ENCODE measurements around the gene MYO16.

The MYO16 gene

DNA sequence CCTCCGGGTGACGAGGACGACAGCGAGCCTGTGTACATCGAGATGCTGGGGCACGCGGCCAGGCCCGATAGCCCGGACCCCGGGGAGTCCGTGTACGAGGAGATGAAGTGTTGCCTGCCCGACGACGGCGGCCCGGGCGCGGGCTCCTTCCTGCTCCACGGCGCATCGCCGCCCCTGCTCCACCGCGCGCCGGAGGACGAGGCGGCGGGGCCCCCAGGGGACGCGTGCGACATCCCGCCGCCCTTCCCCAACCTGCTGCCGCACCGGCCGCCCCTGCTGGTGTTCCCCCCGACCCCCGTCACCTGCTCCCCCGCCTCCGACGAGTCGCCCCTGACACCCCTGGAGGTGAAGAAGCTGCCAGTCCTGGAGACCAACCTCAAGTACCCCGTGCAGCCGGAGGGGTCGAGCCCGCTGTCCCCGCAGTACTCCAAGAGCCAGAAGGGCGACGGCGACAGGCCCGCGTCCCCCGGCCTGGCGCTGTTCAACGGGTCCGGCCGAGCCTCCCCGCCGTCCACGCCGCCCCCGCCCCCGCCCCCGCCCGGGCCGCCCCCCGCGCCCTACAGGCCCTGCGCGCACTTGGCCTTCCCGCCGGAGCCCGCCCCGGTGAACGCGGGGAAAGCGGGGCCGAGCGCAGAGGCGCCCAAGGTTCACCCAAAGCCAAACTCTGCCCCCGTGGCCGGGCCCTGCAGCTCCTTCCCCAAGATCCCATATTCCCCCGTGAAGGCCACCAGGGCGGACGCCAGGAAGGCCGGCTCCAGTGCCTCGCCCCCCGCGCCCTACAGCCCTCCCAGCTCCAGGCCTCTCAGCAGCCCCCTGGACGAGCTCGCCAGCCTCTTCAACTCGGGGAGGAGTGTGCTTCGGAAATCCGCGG lies 511.3 kb downstream of the MYO16 start:
- Histone ChIP-seq H3K4me1 (ENCODE audit: control insufficient read depth, insufficient read depth, low read length) (no peaks in the 10 kb centered on the region), H3K27me3 (ENCODE audit: control insufficient read depth, insufficient read depth, low read length) (no peaks in the 10 kb centered on the region), H3K9ac (ENCODE audit: low read depth, low read length) (no peak overlapping the region), H3K9me3 (ENCODE audit: control insufficient read depth, insufficient read depth, low read length) (no peaks in the 10 kb centered on the region), H3K36me3 (ENCODE audit: control insufficient read depth, insufficient read depth, low read length) (no peaks in the 10 kb centered on the region), H3K4me3 (ENCODE audit: low read depth, low read length) (no peak overlapping the region)

DNA sequence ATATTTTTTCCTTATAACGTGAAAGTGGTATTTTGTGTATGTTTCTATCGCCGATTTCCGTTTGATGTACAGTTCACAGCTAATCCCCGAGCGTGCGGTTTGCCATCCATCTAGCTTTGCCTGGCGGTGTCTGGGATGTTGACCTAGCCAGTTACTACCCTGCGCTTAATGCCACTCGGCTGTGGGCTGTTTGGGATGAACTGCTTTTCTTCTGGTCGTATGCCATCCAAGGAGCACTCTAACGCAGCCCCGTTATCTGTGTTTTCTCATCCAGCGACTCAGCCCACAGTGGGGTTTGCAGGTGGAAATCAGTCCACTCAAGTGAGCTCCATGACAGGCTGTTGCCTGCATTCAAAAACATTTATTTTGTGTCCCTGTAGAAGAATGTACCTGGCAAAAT lies 512.3 kb downstream of the MYO16 start:
- no peaks in the 10 kb centered on the region for H3K4me1 ChIP-seq (ENCODE audit: control insufficient read depth, insufficient read depth, low read length)
- H3K9me3 ChIP-seq (ENCODE audit: control insufficient read depth, insufficient read depth, low read length): no peaks in the 10 kb centered on the region
- no peaks in the 10 kb centered on the region for H3K27me3 ChIP-seq (ENCODE audit: control insufficient read depth, insufficient read depth, low read length)
- no peak overlapping the region for H3K9ac ChIP-seq (ENCODE audit: low read depth, low read length)
- H3K4me3 ChIP-seq (ENCODE audit: low read depth, low read length): no peak overlapping the region
- no peaks in the 10 kb centered on the region for H3K36me3 ChIP-seq (ENCODE audit: control insufficient read depth, insufficient read depth, low read length)

DNA sequence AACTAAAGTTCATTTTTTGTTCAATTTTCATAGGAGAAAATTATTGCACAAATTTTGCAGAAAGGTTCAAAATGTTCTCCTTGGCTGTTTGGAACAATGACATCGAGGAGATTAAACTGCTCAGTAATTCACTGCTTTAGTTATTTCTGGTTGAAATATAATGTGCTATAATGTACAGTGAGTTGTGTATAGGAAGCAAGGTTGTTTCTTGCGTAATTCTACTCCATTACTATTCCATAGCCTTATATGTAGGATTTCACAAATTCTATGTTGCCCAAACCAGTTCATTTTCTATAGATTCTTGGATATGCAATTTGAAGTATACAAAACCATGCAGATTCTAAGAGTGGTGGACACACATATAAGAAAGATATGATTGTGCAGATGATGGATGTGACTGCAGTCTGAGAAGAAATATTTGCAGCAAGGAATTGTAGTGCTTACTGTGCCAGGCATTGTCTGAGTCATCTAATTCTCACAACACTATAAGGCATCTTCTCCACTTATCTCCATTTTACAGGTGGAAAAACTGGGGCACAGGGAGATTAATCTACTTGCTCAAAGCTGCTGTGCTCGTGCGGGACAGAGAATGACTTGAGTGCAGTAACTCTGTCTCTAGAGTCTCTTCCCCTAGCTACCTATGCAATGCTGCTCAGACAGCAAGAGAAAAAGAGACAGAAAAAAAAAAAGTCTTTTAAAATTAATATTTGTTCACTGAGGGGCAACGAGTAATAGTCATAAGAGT lies 515.5 kb downstream of the MYO16 start:
- no peaks in the 10 kb centered on the region for H3K36me3 ChIP-seq (ENCODE audit: control insufficient read depth, insufficient read depth, low read length)
- no peaks in the 10 kb centered on the region for H3K9me3 ChIP-seq (ENCODE audit: control insufficient read depth, insufficient read depth, low read length)
- H3K9ac ChIP-seq (ENCODE audit: low read depth, low read length): no peak overlapping the region
- H3K4me1 ChIP-seq (ENCODE audit: control insufficient read depth, insufficient read depth, low read length): no peaks in the 10 kb centered on the region
- no peak overlapping the region for H3K4me3 ChIP-seq (ENCODE audit: low read depth, low read length)
- H3K27me3 ChIP-seq (ENCODE audit: control insufficient read depth, insufficient read depth, low read length): no peaks in the 10 kb centered on the region

DNA sequence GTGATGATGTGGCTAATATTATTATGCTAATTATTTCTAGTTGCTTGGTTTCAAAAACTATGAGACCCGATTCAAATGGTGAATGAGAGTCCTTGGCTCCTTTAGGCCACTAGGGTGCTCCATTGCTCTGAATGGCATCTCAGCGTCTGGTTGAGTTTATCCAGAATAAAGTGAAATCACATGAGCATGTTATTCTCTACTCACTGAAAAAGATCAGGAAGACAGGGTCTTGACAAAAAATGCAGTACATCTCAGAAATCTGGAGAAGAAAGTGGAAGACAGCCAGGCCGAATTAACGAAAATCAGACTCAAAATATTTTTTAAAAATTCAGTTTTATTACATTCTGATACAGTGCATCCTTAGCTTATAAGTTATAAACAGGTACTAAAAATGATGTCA lies 516.2 kb downstream of the MYO16 start:
- no peaks in the 10 kb centered on the region for H3K9me3 ChIP-seq (ENCODE audit: control insufficient read depth, insufficient read depth, low read length)
- no peaks in the 10 kb centered on the region for H3K4me1 ChIP-seq (ENCODE audit: control insufficient read depth, insufficient read depth, low read length)
- H3K9ac ChIP-seq (ENCODE audit: low read depth, low read length): no peak overlapping the region
- no peaks in the 10 kb centered on the region for H3K36me3 ChIP-seq (ENCODE audit: control insufficient read depth, insufficient read depth, low read length)
- H3K27me3 ChIP-seq (ENCODE audit: control insufficient read depth, insufficient read depth, low read length): no peaks in the 10 kb centered on the region
- H3K4me3 ChIP-seq (ENCODE audit: low read depth, low read length): no peak overlapping the region

DNA sequence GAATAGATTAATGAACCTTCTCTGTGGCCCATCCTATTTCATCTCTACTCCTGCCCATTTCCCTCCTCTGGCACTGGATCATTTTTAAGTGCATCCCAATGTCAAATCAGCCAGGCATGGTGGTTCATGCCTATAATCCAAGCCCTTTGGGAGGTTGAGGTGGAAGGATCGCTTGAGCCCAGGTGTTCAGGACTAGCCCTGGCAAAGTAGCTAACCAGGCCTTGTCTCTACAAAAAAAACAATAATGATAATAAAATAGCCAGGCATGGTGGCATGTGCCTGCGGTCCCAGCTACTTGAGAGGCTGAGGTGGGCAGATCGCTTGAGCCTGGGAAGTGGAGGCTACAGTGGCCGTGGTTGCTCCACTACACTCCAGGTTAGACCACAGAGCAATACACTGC lies 517.0 kb downstream of the MYO16 start:
- Histone ChIP-seq H3K9me3 (ENCODE audit: control insufficient read depth, insufficient read depth, low read length) (no peaks in the 10 kb centered on the region), H3K27me3 (ENCODE audit: control insufficient read depth, insufficient read depth, low read length) (no peaks in the 10 kb centered on the region), H3K36me3 (ENCODE audit: control insufficient read depth, insufficient read depth, low read length) (no peaks in the 10 kb centered on the region), H3K9ac (ENCODE audit: low read depth, low read length) (no peak overlapping the region), H3K4me3 (ENCODE audit: low read depth, low read length) (no peak overlapping the region), H3K4me1 (ENCODE audit: control insufficient read depth, insufficient read depth, low read length) (no peaks in the 10 kb centered on the region)

DNA sequence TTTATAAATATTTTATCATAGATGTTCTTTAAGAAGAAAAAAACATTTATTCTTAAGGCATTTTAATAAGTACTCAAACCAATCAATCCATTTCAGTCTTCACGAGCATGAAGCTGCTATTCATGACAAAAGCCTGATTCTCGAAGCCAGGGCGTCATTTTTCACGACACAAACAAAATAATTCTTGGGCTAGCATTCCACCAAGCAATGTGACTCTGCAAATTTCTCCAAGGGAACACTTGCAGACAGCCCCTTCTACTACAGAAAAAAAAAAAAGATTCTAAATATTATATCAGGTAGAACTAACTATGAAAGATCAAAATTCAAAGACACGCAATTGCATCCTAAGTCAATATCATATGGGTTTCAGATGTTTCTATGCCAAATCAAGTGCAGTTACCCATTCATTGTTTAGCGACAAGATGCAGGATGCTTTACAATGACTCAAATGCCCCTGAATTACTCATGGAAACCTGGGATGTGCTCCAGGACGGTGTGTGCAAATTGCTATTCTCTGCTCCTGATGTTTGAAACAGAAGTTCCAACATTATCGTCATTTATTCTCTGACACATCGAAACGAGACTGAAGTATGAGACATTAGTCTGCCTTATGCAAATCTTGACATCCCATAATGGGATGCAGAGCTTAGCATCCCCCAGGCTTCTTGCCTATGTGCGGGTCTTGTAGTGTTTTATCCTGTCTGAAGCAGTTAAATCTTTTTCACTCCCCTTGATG lies 517.7 kb downstream of the MYO16 start:
- no peaks in the 10 kb centered on the region for H3K27me3 ChIP-seq (ENCODE audit: control insufficient read depth, insufficient read depth, low read length)
- H3K9ac ChIP-seq (ENCODE audit: low read depth, low read length): no peak overlapping the region
- H3K4me3 ChIP-seq (ENCODE audit: low read depth, low read length): no peak overlapping the region
- no peaks in the 10 kb centered on the region for H3K4me1 ChIP-seq (ENCODE audit: control insufficient read depth, insufficient read depth, low read length)
- H3K36me3 ChIP-seq (ENCODE audit: control insufficient read depth, insufficient read depth, low read length): no peaks in the 10 kb centered on the region
- H3K9me3 ChIP-seq (ENCODE audit: control insufficient read depth, insufficient read depth, low read length): no peaks in the 10 kb centered on the region

DNA sequence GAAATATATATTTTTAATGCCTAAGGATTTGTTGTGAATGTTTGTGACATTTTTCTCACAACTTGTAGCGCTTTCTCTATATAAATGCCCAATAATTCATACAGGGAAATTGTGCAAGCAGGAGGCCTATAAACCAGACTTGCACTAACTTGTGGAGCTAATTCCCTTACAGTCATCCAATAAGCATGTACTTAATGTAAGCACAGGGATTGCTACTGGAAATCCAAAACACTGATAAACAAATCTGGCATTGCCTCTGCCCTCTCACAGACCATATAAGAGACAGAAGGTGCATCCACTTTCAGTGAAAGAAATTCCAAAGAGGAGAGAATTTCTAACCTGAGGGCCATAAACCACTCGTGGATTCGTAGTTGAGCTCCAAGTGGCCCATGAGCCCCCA lies 518.8 kb downstream of the MYO16 start:
- H3K4me1 ChIP-seq (ENCODE audit: control insufficient read depth, insufficient read depth, low read length): no peaks in the 10 kb centered on the region
- H3K4me3 ChIP-seq (ENCODE audit: low read depth, low read length): no peak overlapping the region
- no peaks in the 10 kb centered on the region for H3K36me3 ChIP-seq (ENCODE audit: control insufficient read depth, insufficient read depth, low read length)
- H3K27me3 ChIP-seq (ENCODE audit: control insufficient read depth, insufficient read depth, low read length): no peaks in the 10 kb centered on the region
- H3K9ac ChIP-seq (ENCODE audit: low read depth, low read length): no peak overlapping the region
- no peaks in the 10 kb centered on the region for H3K9me3 ChIP-seq (ENCODE audit: control insufficient read depth, insufficient read depth, low read length)

DNA sequence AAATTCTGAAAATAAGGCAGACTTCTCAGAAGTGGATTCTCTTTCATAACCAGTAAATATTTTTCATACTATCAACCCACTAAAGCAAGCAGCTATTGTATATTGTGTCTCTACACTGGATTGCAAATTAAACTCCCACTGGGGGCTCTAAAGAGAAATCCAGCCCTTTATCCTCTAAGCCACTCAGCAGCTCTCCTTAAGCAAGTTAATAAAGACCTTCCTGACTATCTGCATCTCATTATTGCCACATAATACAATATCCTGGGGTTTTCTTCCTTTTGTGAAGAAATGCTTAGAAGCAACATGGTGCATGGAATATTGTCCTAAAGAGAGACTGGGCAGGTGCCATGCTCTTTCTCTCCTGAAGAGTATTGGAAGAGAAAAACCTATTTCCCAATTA lies 521.3 kb downstream of the MYO16 start:
- Histone ChIP-seq H3K36me3 (ENCODE audit: control insufficient read depth, insufficient read depth, low read length) (no peaks in the 10 kb centered on the region), H3K9ac (ENCODE audit: low read depth, low read length) (no peak overlapping the region), H3K4me1 (ENCODE audit: control insufficient read depth, insufficient read depth, low read length) (no peaks in the 10 kb centered on the region)

DNA sequence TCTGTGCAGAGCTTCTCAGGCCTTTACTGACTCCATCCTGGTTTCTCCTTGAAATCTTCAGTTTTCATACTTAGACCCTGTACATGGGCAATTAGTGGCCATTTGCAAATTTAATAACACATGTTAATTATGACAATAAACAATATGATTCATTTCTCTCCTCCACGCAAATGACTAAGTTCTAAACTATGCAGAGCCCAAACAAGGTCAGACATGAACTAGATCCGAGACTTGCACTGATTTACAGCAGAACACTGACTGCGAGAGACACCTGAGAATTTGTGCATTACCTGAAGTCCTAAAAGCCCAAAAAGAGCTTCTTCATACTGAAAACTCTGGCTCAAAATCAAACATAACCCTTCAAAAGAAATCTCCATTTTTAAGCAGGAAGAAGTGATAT lies 521.8 kb downstream of the MYO16 start:
- no peak overlapping the region for H3K4me3 ChIP-seq (ENCODE audit: low read depth, low read length)
- H3K4me1 ChIP-seq (ENCODE audit: control insufficient read depth, insufficient read depth, low read length): no peaks in the 10 kb centered on the region
- H3K36me3 ChIP-seq (ENCODE audit: control insufficient read depth, insufficient read depth, low read length): no peaks in the 10 kb centered on the region
- no peak overlapping the region for H3K9ac ChIP-seq (ENCODE audit: low read depth, low read length)
- H3K27me3 ChIP-seq (ENCODE audit: control insufficient read depth, insufficient read depth, low read length): no peaks in the 10 kb centered on the region
- no peaks in the 10 kb centered on the region for H3K9me3 ChIP-seq (ENCODE audit: control insufficient read depth, insufficient read depth, low read length)

More for the DNA sequence above, 521.3 kb downstream of the MYO16 start:
- Histone ChIP-seq H3K27me3 (ENCODE audit: control insufficient read depth, insufficient read depth, low read length) (no peaks in the 10 kb centered on the region), H3K9me3 (ENCODE audit: control insufficient read depth, insufficient read depth, low read length) (no peaks in the 10 kb centered on the region), H3K4me3 (ENCODE audit: low read depth, low read length) (no peak overlapping the region)

DNA sequence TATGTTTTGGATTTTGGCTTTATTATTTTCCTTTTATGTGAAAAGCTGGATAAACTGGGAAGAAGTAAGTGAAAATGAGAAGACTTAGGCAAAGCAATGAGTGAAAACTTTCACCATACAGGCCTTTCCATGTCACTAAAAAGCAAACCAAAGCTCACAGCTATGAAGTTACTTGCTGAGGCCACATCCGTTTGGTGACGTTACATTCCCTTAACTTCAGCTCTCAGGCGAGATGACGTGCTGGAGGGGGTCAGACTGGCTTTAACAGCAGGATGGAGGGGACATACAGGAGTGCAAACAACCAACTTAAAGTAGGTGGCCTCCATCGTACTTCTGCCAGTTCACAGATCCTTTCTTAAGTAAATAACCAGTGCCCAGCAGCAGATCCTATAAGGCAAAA lies 522.3 kb downstream of the MYO16 start:
- Histone ChIP-seq H3K4me3 (ENCODE audit: low read depth, low read length) (no peak overlapping the region), H3K27me3 (ENCODE audit: control insufficient read depth, insufficient read depth, low read length) (no peaks in the 10 kb centered on the region), H3K9me3 (ENCODE audit: control insufficient read depth, insufficient read depth, low read length) (no peaks in the 10 kb centered on the region), H3K4me1 (ENCODE audit: control insufficient read depth, insufficient read depth, low read length) (no peaks in the 10 kb centered on the region), H3K9ac (ENCODE audit: low read depth, low read length) (no peak overlapping the region), H3K36me3 (ENCODE audit: control insufficient read depth, insufficient read depth, low read length) (no peaks in the 10 kb centered on the region)

DNA sequence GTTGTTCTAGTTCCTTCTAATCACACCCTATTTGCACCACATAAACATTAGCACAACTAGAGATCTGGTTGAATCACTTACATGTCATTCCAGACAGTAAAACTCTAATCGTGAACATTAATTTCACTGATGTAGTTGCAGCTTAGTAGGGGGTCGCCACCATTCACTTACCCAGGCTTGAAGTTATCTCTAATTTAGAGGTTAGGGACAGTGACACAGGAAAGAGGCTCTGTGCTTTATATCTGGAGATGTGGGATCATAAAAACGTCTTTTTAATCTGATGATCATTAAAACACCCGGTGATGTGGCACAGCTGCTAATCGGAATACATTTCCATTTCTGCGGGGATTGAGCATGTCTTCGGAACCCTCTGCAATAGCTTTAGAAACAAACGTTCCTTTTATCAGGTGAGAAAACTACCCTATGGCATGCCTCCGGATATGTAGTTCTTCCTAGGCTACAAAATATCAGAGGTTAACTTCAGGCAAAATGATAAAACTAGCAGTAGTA lies 523.0 kb downstream of the MYO16 start:
- Histone ChIP-seq H3K27me3 (ENCODE audit: control insufficient read depth, insufficient read depth, low read length) (no peaks in the 10 kb centered on the region), H3K9ac (ENCODE audit: low read depth, low read length) (no peak overlapping the region), H3K36me3 (ENCODE audit: control insufficient read depth, insufficient read depth, low read length) (no peaks in the 10 kb centered on the region), H3K4me1 (ENCODE audit: control insufficient read depth, insufficient read depth, low read length) (peaks cover under 1% of the 10 kb centered on the region), H3K9me3 (ENCODE audit: control insufficient read depth, insufficient read depth, low read length) (no peaks in the 10 kb centered on the region), H3K4me3 (ENCODE audit: low read depth, low read length) (no peak overlapping the region)

All from iPS-15b (cell line).